Immature natural killer cell (primary cell): ENCODE data around the gene PIGQ. TPM values are rescaled to one million over a fixed set of nuclear protein-coding genes. Genes with fewer than 3 reads are reported as not detected.

Source experiments
- DNase-seq, 3 donors: peaks; one replicate each; pipeline ENCODE4 v3.0.0; 2022; ENCODE audit warnings: mixed read lengths in 1 of 3
- H3K27ac Mint-ChIP-seq, 6 donors: one replicate each; pipeline ENCODE4 v1.8.0; 2020; ENCODE audit warnings: mixed read lengths in 6 of 6, mild to moderate bottlenecking in 5 of 6, inconsistent platforms in 4 of 6, moderate library complexity in 3 of 6
- H3K27me3 Mint-ChIP-seq, 3 donors: one replicate each; pipeline ENCODE4 v1.8.0; 2020 to 2021; ENCODE audit warnings: low read depth in 3 of 3, mild to moderate bottlenecking in 3 of 3, mixed read lengths in 3 of 3, moderate library complexity in 3 of 3, inconsistent platforms in 1 of 3
- H3K36me3 Mint-ChIP-seq, 3 donors: one replicate each; pipeline ENCODE4 v1.8.0; 2020; ENCODE audit warnings: mixed read lengths in 3 of 3, inconsistent platforms in 2 of 3, mild to moderate bottlenecking in 2 of 3
- H3K4me1 Mint-ChIP-seq, 2 donors: one replicate each; pipeline ENCODE4 v1.8.0; 2020; ENCODE audit warnings: inconsistent platforms in 2 of 2, mild to moderate bottlenecking in 2 of 2, mixed read lengths in 2 of 2, moderate library complexity in 1 of 2
- H3K4me3 Mint-ChIP-seq, 5 donors: one replicate each; pipeline ENCODE4 v1.8.0; 2020; ENCODE audit warnings: mild to moderate bottlenecking in 5 of 5, mixed read lengths in 5 of 5, inconsistent platforms in 3 of 5, moderate library complexity in 3 of 5
- H3K9me3 Mint-ChIP-seq, 6 donors: one replicate each; pipeline ENCODE4 v1.8.0; 2020; ENCODE audit warnings: mild to moderate bottlenecking in 6 of 6, mixed read lengths in 6 of 6, inconsistent platforms in 4 of 6, moderate library complexity in 3 of 6
- polyA plus RNA-seq, 3 donors: library from polyadenylated mRNA; unstranded; fragments of 300-500 nt; fragmentation: Illumina TruSeq; gene quantifications; one replicate each; pipeline ENCODE4 v1.2.3, GENCODE V29; 2021

Gene PIGQ
- polyA plus RNA-seq, 3 donors from 2014 or later: 10.5 to 17.7 (median 12.6) TPM

DNA sequence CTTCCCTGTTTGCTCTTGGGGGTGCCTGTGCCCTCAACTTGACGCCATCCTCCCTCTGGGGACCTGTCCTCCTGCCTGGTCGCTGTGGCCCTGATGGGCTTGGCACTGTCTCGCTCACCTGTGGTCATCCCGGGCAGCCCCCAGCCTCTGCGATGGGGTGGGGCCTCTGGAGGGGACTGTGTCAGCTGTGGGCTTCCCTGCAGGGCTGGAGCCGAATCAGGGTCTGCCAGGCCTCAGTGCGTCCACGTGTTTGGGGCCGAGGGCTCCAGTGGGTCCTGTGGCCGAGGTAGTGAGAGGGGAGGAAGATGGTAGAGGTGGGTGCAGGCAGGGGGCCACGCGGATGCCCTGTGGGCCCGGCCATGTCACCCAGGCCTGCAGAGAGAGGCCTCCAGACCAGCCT lies 8.0 kb downstream of the PIGQ start:
- DNase-seq: no peak
- Mint-ChIP-seq H3K4me1 (no peaks in the 10 kb centered on the region), H3K9me3 (no peaks in the 10 kb centered on the region)

GRCh38 chr16:578232-578869 lies 8.6 kb downstream of the PIGQ start:
- peak overlapping the region in 1 of 6 donors; percentile 62 for H3K27ac Mint-ChIP-seq
- no peak overlapping the region for H3K4me3 Mint-ChIP-seq
- DNase-seq: no peak
- H3K36me3 Mint-ChIP-seq: no peaks in the 10 kb centered on the region
- H3K27me3 Mint-ChIP-seq: no peaks in the 10 kb centered on the region
- no peaks in the 10 kb centered on the region for H3K9me3 Mint-ChIP-seq
- no peaks in the 10 kb centered on the region for H3K4me1 Mint-ChIP-seq

More for the DNA sequence above, 8.0 kb downstream of the PIGQ start:
- no peak overlapping the region for H3K4me3 Mint-ChIP-seq
- H3K36me3 Mint-ChIP-seq: no peaks in the 10 kb centered on the region
- no peak overlapping the region for H3K27ac Mint-ChIP-seq
- H3K27me3 Mint-ChIP-seq: no peaks in the 10 kb centered on the region

- Mint-ChIP-seq H3K4me1 (no peaks in the 10 kb centered on the region), H3K27ac (peak overlapping the region in 1 of 6 donors; percentile 62), H3K36me3 (no peaks in the 10 kb centered on the region), H3K4me3 (peak overlapping the region in 1 of 5 donors; percentile 27), H3K27me3 (no peaks in the 10 kb centered on the region), H3K9me3 (no peaks in the 10 kb centered on the region)
- DNase-seq: peak; percentile 49 to 66 (median 51)
These were observed 9.2 kb downstream of the PIGQ start for GRCh38 chr16:578870-579405.

- H3K36me3 Mint-ChIP-seq: no peaks in the 10 kb centered on the region
- H3K9me3 Mint-ChIP-seq: no peaks in the 10 kb centered on the region
- no peak overlapping the region for H3K4me3 Mint-ChIP-seq
- H3K4me1 Mint-ChIP-seq: no peaks in the 10 kb centered on the region
- H3K27me3 Mint-ChIP-seq: no peaks in the 10 kb centered on the region
- no peak overlapping the region for H3K27ac Mint-ChIP-seq
- no peak for DNase-seq
These were observed 10.6 kb downstream of the PIGQ start for GRCh38 chr16:580141-580945.

- Mint-ChIP-seq H3K27me3 (peaks cover 0 to 4% (median 0%) of the 10 kb centered on the region in 3 donors), H3K36me3 (no peaks in the 10 kb centered on the region), H3K9me3 (no peaks in the 10 kb centered on the region), H3K27ac (no peak overlapping the region), H3K4me1 (no peaks in the 10 kb centered on the region), H3K4me3 (no peak overlapping the region)
- no peak for DNase-seq
These were observed 11.3 kb downstream of the PIGQ start for GRCh38 chr16:580946-581498.

- Mint-ChIP-seq H3K27ac (no peak overlapping the region), H3K4me3 (no peak overlapping the region), H3K9me3 (no peaks in the 10 kb centered on the region), H3K4me1 (peaks cover 0 to under 1% of the 10 kb centered on the region in 2 donors), H3K36me3 (no peaks in the 10 kb centered on the region), H3K27me3 (peaks cover 0 to 4% (median 0%) of the 10 kb centered on the region in 3 donors)
- DNase-seq: no peak
These were observed 12.4 kb downstream of the PIGQ start for GRCh38 chr16:582218-582613.

GRCh38 chr16:582614-583331 lies 13.0 kb downstream of the PIGQ start:
- Mint-ChIP-seq H3K27me3 (peaks cover 0 to 4% (median 0%) of the 10 kb centered on the region in 3 donors), H3K4me3 (no peak overlapping the region), H3K27ac (no peak overlapping the region), H3K36me3 (no peaks in the 10 kb centered on the region), H3K4me1 (peaks cover 2 to 5% of the 10 kb centered on the region in 2 donors), H3K9me3 (no peaks in the 10 kb centered on the region)
- no peak for DNase-seq

- Mint-ChIP-seq H3K27me3 (peaks cover 0 to 4% (median 3%) of the 10 kb centered on the region in 3 donors), H3K27ac (no peak overlapping the region), H3K9me3 (no peaks in the 10 kb centered on the region), H3K4me3 (no peak overlapping the region), H3K4me1 (peaks cover 8 to 9% of the 10 kb centered on the region in 2 donors), H3K36me3 (no peaks in the 10 kb centered on the region)
- DNase-seq: no peak
These were observed 13.7 kb downstream of the PIGQ start for GRCh38 chr16:583470-583814.

DNA sequence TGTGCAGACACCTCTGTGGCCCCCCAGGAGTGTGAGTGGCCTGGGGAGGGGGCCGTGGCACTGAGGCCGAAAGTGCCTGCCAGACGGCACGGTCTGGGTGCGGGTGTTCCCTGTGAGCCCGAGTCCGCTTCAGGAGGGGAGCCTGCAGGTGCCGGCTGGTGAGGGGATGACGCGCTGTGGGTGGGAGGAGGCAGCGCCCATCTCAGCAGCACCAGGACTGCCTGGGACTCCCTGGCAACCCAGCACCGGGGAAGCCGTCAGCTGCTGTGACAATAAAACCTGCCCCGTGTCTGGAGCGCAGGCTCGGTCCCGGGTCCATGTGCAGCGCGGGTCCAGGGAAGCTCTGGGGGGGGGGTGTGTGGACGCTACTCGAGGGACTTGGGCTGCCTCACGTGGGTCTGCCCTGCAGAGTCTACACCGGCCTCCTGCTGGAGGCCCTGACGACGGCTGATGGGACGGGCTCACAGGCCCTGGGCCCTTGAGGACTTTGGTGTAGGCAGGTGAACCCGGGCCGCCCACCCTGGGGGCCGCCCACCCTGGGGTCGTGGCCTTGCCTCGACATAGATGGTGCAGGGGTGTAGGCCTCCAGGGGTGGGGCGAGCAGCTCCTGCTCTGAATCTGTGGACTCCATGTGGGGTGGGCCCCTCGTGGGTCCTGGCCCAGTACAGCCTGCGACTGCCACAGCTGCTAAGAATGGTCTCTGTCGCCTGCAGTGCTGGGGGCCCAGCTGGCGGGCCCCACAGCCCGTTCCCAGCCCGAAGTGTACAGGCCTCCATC lies 14.2 kb downstream of the PIGQ start:
- no peak overlapping the region for H3K27ac Mint-ChIP-seq
- H3K27me3 Mint-ChIP-seq: peaks cover 2 to 8% (median 3%) of the 10 kb centered on the region in 3 donors
- no peaks in the 10 kb centered on the region for H3K36me3 Mint-ChIP-seq
- H3K9me3 Mint-ChIP-seq: no peaks in the 10 kb centered on the region
- DNase-seq: no peak
- H3K4me1 Mint-ChIP-seq: peaks cover 11% of the 10 kb centered on the region in 2 donors
- H3K4me3 Mint-ChIP-seq: no peak overlapping the region

DNA sequence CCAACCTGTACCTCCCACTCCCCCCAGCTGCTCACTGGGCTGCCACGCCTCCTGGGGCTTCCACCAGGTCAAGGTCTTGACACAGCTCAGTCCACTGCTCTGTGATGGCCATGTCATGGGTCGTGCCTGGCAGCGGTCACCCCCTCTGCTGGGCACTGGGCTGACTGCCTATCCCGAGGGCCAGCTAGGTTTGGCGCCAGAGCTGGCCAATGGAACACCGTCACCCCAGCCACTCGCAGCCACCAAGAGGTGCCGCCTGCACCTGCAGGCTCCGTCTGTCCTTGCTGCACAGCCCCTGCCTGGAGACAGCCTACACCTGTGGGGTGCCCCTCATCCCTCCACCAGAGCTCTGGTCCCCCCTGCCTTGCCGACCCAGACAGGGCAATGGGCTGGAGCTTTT lies 15.6 kb downstream of the PIGQ start:
- no peak overlapping the region for H3K27ac Mint-ChIP-seq
- no peak overlapping the region for H3K4me3 Mint-ChIP-seq
- peaks cover 8 to 16% (median 9%) of the 10 kb centered on the region in 3 donors for H3K27me3 Mint-ChIP-seq
- H3K4me1 Mint-ChIP-seq: peaks cover 11% of the 10 kb centered on the region in 2 donors
- no peaks in the 10 kb centered on the region for H3K9me3 Mint-ChIP-seq
- no peak for DNase-seq
- H3K36me3 Mint-ChIP-seq: no peaks in the 10 kb centered on the region

DNA sequence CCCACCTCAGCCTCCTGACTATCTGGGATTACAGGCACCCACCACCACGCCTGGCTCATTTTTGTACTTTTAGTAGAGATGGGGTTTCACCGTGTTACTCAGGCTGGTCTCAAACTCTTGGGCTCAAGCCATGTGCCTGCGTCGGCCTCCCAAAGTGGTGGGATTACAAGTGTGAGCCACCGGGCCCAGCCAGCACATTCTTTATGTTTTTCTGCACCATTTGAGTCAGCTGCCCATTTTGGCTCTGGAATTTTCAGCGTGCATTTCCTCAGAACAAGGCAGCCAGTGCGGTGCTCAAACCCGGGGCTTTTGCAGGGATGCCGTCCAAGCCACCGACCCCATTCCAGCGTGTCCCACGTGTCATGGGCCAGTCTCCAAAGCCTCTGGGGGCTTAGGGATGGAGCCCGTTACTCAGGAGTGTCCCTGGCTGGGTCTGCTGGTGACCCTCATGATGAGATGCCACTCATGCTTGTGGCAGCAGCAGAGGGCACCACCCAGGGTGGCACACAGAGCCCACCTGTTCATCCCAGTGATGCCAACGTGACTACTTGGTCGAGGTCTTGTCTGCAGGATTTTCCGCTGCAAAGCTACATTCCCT lies 16.4 kb downstream of the PIGQ start:
- Mint-ChIP-seq H3K9me3 (no peaks in the 10 kb centered on the region), H3K36me3 (no peaks in the 10 kb centered on the region), H3K27ac (peak overlapping the region in 1 of 6 donors; percentile 7), H3K4me1 (peaks cover 18 to 19% of the 10 kb centered on the region in 2 donors), H3K4me3 (no peak overlapping the region), H3K27me3 (peaks cover 11 to 21% (median 13%) of the 10 kb centered on the region in 3 donors)
- DNase-seq: no peak

DNA sequence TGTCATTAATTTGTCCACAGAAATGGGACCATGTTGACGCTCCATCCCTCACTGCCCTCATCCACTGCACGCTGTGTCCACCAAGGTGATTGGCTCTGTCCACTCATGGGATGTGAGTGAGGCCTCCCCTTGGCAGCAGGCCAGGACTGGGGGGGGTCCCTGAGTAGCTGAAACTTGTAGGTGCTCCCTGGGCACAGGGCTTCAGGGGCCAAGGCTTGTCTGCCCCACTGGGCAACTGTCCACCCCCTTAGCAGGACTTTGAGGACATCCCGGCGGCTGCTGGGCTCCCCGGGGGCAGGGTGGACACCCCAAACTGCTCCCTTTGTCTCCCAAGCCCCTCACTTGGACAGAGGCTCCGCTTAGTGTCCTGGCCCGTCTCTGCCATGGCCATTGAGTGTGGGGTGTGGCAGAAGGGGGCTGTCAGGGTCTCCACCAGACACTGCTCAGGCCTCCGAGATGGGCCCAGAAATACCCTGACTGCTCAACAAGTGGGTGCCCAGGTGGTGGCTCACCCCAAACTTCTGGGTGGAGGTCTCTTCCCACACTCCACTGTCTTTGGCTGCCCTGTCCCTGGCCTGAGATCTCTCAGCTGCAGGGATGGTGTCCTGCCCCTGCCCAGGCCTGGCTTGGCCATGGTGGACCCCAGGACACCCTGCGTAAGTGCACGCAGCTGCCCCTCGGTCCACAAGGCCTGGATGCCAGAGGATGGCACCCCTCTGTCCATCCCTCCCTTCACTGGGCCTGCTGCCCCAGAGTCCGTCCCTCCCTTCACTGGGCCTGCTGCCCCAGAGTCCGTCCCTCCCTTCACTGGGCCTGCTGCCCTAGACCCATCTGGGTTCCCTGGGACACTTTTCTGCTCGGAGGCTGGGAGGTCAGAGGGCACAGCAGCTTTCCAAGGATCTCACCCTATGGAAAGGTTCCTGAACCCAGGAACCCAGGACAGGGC lies 17.1 kb downstream of the PIGQ start:
- no peaks in the 10 kb centered on the region for H3K36me3 Mint-ChIP-seq
- peaks cover 11 to 21% (median 13%) of the 10 kb centered on the region in 3 donors for H3K27me3 Mint-ChIP-seq
- peak overlapping the region in 5 of 6 donors; percentile 7 to 88 (median 83) for H3K27ac Mint-ChIP-seq
- no peak for DNase-seq
- peaks cover 21 to 26% of the 10 kb centered on the region in 2 donors for H3K4me1 Mint-ChIP-seq
- H3K9me3 Mint-ChIP-seq: no peaks in the 10 kb centered on the region
- peak overlapping the region; percentile 71 to 97 (median 92) for H3K4me3 Mint-ChIP-seq
